ENCODE measurements around the gene BEGAIN. TPM values are rescaled to one million over a fixed set of nuclear protein-coding genes. Genes with fewer than 3 reads are reported as not detected.

The BEGAIN gene
- total and polyA plus RNA-seq, 2 of the 8 experiments (the other 6 are each of a cell fraction or from before 2014, with no cell fraction given), result 2.9 to 3.0 TPM

GRCh38 chr14:100556936-100557505 lies 30.2 kb downstream of the BEGAIN start:
- no peak for FAIRE-seq
- no peak overlapping the region for H3K56ac ChIP-seq (replicated peaks; ENCODE audit: insufficient read length, low read depth, low read length)
- H2BK12ac ChIP-seq (ENCODE audit: low read depth, low read length), result no peak overlapping the region; the same call in 1 of the 2 replicates
- no peak overlapping the region for H2AFZ ChIP-seq (ENCODE audit: low read length)
- no peak overlapping the region for H3K23ac ChIP-seq (ENCODE audit: insufficient read length)
- no peak overlapping the region for H2BK20ac ChIP-seq (ENCODE audit: low read length)
- ChIA-PET POLR2A (ENCODE audit: partially characterized antibody) (interaction anchor here (2.1 kb wide), 1 partner anchor 9 kb away, joined by 5 read pairs; no protein-coding TSS in a partner anchor), CTCF (ENCODE audit: partially characterized antibody) (interaction anchor here (0.8 to 4.4 kb wide), 8 partner anchors 10 to 148 kb away, joined by 3 to 19 read pairs (median 5); no protein-coding TSS in a partner anchor)
- no peak overlapping the region for H4K5ac ChIP-seq (ENCODE audit: insufficient read length, low read depth, low read length)
- H2BK15ac ChIP-seq (ENCODE audit: low read length), result no peak overlapping the region
- no peaks in the 10 kb centered on the region for H3K79me1 ChIP-seq (ENCODE audit: low read depth, low read length)
- DNase-seq (ENCODE audit: low read depth in 1 of 2, low spot score in 2 of 2), result no peak
- H4K91ac ChIP-seq (replicated peaks; ENCODE audit: insufficient read length, low read length), result no peak overlapping the region
- no peak overlapping the region for H3K4ac ChIP-seq (replicated peaks; ENCODE audit: insufficient read length, low read depth, low read length)
- no peak overlapping the region for H3K9ac ChIP-seq (replicated peaks in 1 of 4; ENCODE audit: extremely low read depth in 1 of 4, low read depth in 3 of 4, low read length in 3 of 4)
- no peaks in the 10 kb centered on the region for H3K79me2 ChIP-seq (ENCODE audit: control insufficient read depth in 1 of 2, insufficient read depth in 2 of 2, low read length in 2 of 2)
- H3K18ac ChIP-seq (ENCODE audit: extremely low read depth, low read length), result no peak overlapping the region; the same call in 1 of the 2 replicates
- no peak overlapping the region for H4K8ac ChIP-seq (ENCODE audit: extremely low read depth, insufficient read depth, low read length)
- H2AK5ac ChIP-seq (ENCODE audit: low read depth, low read length), result no peak overlapping the region
- peaks cover 0 to 5% (median 2%) of the 10 kb centered on the region in 4 experiments; a peak in 3 of 7 replicates for H3K27me3 ChIP-seq (replicated peaks in 1 of 4; ENCODE audit: control insufficient read depth in 3 of 4, extremely low read depth in 1 of 4, insufficient read depth in 3 of 4, low read length in 3 of 4)
- 82% methylated on average over 14 of the region's 22 CpGs; no CpG with 5 or more reads in 1 of the 2 experiments for WGBS, 2 experiments (ENCODE audit: extremely low coverage in 1 of 2, insufficient coverage in 1 of 2, insufficient read length in 1 of 2, insufficient replicate concordance in 2 of 2, low coverage in 1 of 2, low lambda C conversion rate in 2 of 2, missing lambda C conversion rate in 1 of 2)
- H3K27ac ChIP-seq (ENCODE audit: low read depth, low read length), result no peak overlapping the region
- no peak overlapping the region for H2BK5ac ChIP-seq (ENCODE audit: low read depth, low read length)
- H3K4me2 ChIP-seq (ENCODE audit: insufficient read depth in 1 of 2, low read depth in 2 of 2, low read length in 2 of 2), result no peak overlapping the region
- H3K4me1 ChIP-seq (replicated peaks in 1 of 4; ENCODE audit: control insufficient read depth in 3 of 4, insufficient read depth in 4 of 4, low read length in 3 of 4), result peaks cover 0 to 19% (median 17%) of the 10 kb centered on the region in 4 experiments; a peak in 6 of 7 replicates
- no peaks in the 10 kb centered on the region for H3K23me2 ChIP-seq (ENCODE audit: low read depth, low read length)
- no peak overlapping the region for H3K14ac ChIP-seq (ENCODE audit: insufficient read length)
- H3K4me3 ChIP-seq (ENCODE audit: extremely low read depth in 1 of 4, insufficient read depth in 2 of 4, low read depth in 3 of 4, low read length in 4 of 4), result no peak overlapping the region
- H4K20me1 ChIP-seq (replicated peaks in 1 of 2; ENCODE audit: control insufficient read depth in 1 of 2, insufficient read depth in 2 of 2, low read length in 2 of 2), result peaks cover 0 to 6% of the 10 kb centered on the region in 2 experiments
- no peaks in the 10 kb centered on the region for H3K36me3 ChIP-seq (ENCODE audit: control insufficient read depth in 2 of 4, insufficient read depth in 4 of 4, low read length in 3 of 4)
- no peak overlapping the region for H2BK120ac ChIP-seq (replicated peaks; ENCODE audit: low read depth, low read length)
- no peaks in the 10 kb centered on the region for H3K9me3 ChIP-seq (ENCODE audit: insufficient read depth in 2 of 2, low read depth in 1 of 2, low read length in 1 of 2)
- TF ChIP-seq, protein P1, sequence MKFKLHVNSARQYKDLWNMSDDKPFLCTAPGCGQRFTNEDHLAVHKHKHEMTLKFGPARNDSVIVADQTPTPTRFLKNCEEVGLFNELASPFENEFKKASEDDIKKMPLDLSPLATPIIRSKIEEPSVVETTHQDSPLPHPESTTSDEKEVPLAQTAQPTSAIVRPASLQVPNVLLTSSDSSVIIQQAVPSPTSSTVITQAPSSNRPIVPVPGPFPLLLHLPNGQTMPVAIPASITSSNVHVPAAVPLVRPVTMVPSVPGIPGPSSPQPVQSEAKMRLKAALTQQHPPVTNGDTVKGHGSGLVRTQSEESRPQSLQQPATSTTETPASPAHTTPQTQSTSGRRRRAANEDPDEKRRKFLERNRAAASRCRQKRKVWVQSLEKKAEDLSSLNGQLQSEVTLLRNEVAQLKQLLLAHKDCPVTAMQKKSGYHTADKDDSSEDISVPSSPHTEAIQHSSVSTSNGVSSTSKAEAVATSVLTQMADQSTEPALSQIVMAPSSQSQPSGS (IDR thresholded peaks at IDR 0.05; ENCODE audit: low read length), result no peak
- no peak for TF ChIP-seq KDM5A (IDR thresholded peaks at IDR 0.05; ENCODE audit: low read length)
- no peak for TF ChIP-seq BCL11A (IDR thresholded peaks at IDR 0.05; ENCODE audit: low read depth in 2 of 2, low read length in 2 of 2)
- TF ChIP-seq, protein P2, sequence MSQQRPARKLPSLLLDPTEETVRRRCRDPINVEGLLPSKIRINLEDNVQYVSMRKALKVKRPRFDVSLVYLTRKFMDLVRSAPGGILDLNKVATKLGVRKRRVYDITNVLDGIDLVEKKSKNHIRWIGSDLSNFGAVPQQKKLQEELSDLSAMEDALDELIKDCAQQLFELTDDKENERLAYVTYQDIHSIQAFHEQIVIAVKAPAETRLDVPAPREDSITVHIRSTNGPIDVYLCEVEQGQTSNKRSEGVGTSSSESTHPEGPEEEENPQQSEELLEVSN (IDR thresholded peaks at IDR 0.05), result no peak
- TF ChIP-seq, protein P3, sequence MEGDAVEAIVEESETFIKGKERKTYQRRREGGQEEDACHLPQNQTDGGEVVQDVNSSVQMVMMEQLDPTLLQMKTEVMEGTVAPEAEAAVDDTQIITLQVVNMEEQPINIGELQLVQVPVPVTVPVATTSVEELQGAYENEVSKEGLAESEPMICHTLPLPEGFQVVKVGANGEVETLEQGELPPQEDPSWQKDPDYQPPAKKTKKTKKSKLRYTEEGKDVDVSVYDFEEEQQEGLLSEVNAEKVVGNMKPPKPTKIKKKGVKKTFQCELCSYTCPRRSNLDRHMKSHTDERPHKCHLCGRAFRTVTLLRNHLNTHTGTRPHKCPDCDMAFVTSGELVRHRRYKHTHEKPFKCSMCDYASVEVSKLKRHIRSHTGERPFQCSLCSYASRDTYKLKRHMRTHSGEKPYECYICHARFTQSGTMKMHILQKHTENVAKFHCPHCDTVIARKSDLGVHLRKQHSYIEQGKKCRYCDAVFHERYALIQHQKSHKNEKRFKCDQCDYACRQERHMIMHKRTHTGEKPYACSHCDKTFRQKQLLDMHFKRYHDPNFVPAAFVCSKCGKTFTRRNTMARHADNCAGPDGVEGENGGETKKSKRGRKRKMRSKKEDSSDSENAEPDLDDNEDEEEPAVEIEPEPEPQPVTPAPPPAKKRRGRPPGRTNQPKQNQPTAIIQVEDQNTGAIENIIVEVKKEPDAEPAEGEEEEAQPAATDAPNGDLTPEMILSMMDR (IDR thresholded peaks at IDR 0.05; ENCODE audit: control extremely low read depth in 1 of 3, insufficient read depth in 1 of 3, low read depth in 1 of 3, low read length in 3 of 3), result no peak
- TF ChIP-seq CHD2 (IDR thresholded peaks at IDR 0.05; ENCODE audit: low read length), result no peak
- TF ChIP-seq SP2 (IDR thresholded peaks at IDR 0.05; ENCODE audit: low read length), result no peak
- no peak for TF ChIP-seq CTBP2 (IDR thresholded peaks at IDR 0.05; ENCODE audit: borderline replicate concordance, insufficient read depth, insufficient read length, low read length)

Measured in H1 (cell line).